Globus pallidus (tissue), 1 donor: ENCODE results near the gene EFL1.
A peak's percentile ranks its signal among the peaks of the same experiment; 100 is the strongest.

Experiments used
- DNase-seq: peaks from one replicate; pipeline ENCODE4 v3.0.0-alpha.2; 2015; ENCODE audit warnings: low spot score

Gene EFL1

DNA sequence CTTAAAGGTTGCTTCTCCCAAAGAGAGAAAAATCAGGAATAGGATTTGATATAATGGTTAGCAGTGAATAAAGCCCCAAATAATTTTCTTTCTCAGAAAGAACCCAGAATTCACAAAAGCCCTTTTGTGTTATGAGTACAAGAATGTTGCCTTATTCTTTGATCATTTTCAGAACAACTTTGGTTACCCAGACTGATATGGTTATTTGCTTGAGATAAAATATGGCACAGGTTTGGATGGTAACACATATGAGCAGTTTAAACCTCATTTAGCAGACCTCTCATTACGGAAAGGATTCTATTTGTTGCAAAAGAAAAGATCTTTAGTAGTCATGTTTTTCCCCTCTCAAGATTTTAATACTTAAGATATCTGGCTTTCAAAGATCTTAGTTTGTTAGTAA, 111.9 kb downstream of the EFL1 start:
- DNase-seq = no peak

DNA sequence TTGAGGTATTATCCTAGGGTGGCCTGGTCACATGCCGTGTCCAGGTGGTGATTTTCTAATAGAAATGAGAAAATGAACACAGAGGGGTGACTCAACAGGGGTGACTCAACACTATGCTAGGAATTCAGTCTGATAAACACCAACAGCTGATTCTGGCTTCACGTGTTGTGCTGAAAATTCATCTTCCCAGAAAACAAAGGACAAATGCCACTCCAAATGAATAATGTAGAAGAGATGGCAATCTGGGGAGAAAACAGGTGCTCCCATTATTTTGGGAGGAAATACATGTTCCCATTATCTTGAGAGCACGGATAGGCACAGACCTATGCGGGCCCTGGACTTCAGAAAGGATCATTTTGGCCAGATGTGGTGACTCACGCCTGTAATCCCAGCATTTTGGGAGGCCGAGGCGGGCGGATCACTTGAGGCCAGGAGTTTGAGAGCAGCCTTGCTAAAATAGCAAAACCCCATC, 115.5 kb downstream of the EFL1 start:
- DNase-seq = no peak

DNA sequence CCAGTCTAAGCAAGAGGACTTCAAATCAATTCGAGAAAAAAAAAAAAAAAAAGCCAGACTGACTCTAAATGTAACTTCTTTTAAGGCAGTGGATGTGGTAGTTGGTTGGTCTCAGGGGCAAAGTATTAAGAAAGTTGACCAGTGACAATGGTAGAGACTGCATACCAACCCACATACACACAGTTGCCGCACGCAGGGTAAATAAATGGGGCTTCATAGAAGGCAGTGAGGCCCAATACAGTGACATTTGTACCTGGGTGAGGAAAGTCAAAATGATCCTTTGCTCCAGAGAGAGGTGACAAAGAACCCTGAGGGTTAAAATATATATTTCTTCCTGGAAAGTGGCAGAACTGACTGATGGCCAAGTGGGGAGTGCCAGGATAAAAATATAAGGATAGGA, 116.0 kb downstream of the EFL1 start:
- no peak for DNase-seq

GRCh38 chr15:82143390-82144385, 118.8 kb downstream of the EFL1 start:
- no peak for DNase-seq

DNA sequence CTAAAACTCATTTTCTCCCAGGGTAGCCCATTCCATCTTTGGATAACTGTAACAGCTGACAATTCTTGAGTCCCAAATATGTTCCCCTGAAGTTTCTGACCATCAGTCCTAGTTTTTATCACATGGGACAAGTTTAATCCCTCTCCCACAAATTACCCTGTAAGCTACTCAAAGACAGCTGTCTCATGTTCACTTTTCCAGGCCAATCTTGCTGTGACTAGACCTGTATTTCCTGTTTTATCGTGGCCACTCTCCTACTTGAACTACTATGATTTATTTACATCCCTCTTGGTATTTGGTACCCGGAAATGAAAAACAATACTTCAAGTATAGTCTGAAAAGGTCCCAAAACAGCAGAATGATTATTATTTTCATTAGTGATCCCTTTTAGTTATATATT, 121.6 kb downstream of the EFL1 start:
- DNase-seq = no peak

DNA sequence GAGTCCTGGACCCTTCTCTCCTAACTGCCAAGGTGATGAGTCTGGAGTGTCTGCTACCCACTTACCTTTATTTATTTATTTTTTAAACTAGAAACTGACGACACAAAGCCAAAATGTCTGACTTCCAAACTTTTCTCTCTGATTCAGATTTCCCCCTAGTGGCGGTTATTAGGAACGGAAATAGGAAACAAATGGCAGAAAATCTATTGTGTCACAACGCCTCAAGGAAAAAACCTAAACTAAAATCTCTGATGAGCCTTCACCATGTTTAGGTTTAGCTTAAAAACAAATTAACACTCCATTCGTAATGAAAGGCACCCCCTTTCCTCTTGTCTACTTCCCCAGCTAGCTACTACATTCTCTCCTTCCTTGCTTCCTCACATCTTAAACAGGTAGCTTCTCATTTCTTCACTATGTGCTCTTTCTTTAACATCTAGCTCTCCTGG, 122.7 kb downstream of the EFL1 start:
- peak; percentile 48 for DNase-seq

GRCh38 chr15:82138306-82138705, 124.2 kb downstream of the EFL1 start:
- no peak for DNase-seq

- DNase-seq = no peak
These were observed 125.3 kb downstream of the EFL1 start for GRCh38 chr15:82137261-82137660.

DNA sequence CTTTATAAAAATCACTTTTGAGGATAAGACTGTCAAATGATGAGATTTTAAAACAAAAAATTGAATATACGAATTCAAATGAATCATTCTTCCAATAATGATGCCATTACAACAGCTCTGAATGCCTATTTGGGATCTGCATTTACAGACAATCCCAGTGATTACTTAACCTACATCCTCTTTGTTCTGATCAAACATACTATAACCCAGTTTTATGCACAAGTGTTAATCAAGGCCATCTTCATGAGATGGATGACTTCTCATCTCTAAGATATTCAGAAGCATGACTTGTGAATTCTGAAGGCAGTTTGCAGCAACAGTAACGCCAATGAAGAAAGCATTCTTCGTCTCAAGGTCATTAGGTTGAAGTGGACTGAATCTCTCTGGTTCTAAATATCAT, 126.4 kb downstream of the EFL1 start:
- no peak for DNase-seq

DNA sequence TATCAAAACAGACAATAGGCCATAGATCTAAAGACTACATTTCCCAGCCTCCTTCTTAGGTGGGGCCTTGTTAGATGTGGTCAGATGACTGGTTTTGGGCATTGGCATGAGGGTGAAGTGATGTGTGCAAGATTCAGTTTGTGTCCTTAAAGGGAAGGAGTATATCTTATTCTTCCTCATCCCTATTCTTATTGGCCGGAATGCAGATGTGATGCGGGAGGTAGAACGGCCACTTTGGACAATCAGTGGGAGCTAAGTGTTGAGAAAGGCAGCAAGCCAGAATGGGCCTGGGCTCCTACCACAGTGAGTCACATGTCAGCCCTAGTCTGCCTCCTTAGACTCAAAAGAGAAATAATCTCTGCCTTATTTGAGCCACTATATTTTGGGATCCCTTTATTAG, 126.9 kb downstream of the EFL1 start:
- DNase-seq = no peak

- DNase-seq = no peak
These were observed 128.1 kb downstream of the EFL1 start for GRCh38 chr15:82134461-82134860.

GRCh38 chr15:82133251-82133650, 129.3 kb downstream of the EFL1 start:
- DNase-seq = no peak

GRCh38 chr15:82132742-82133141, 129.8 kb downstream of the EFL1 start:
- DNase-seq = no peak

GRCh38 chr15:82132096-82132495, 130.4 kb downstream of the EFL1 start:
- DNase-seq = no peak

GRCh38 chr15:82130248-82130647, 132.3 kb downstream of the EFL1 start:
- no peak for DNase-seq

DNA sequence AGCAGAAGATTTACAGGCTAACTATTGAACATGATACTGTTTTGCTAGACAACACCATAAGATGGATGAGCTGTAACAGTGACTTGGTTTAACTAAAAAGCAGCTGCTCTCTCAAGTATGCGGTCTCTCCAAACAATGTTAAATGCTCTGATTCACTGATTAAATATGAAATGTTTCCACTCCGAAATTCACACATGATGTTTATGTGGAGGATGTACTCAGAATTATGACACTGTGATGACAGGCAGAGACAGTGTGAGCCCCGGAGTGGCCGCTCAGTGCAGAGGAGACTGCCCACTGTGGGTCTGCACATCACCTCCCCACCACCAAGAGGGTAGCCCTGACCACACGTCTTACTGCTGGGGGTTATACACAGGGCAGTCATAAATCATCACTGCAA, 132.8 kb downstream of the EFL1 start:
- no peak for DNase-seq

DNA sequence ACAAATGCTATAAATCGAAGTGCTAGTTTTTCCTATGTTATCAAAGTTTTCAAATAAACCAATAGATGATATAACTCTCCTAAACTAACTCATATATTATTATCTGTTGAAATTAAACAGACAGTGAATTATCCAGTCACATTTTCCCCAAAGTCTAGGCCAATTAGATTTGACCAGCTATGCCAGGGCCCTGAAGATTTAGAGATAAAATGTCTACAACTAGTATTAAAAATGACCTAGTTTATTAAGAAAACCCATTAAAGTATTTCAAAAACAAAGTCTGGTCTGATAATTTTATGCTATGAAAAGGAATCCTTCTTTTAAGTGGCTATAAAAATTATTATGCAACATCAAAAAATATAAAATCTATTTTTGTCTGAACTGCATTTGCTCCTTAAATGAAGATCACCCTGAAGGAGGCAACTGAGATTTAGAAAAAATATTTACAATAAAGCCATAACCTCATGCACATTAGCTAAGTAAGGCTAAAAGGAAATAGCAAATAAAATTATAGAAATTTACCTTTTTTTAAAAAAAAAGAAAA, 133.3 kb downstream of the EFL1 start:
- DNase-seq = no peak

- DNase-seq = no peak
These were observed 134.0 kb downstream of the EFL1 start for GRCh38 chr15:82128401-82129148.

GRCh38 chr15:82127581-82127980, 135.0 kb downstream of the EFL1 start:
- DNase-seq = no peak

- DNase-seq = no peak
These were observed 136.2 kb downstream of the EFL1 start for GRCh38 chr15:82126346-82126745.

DNA sequence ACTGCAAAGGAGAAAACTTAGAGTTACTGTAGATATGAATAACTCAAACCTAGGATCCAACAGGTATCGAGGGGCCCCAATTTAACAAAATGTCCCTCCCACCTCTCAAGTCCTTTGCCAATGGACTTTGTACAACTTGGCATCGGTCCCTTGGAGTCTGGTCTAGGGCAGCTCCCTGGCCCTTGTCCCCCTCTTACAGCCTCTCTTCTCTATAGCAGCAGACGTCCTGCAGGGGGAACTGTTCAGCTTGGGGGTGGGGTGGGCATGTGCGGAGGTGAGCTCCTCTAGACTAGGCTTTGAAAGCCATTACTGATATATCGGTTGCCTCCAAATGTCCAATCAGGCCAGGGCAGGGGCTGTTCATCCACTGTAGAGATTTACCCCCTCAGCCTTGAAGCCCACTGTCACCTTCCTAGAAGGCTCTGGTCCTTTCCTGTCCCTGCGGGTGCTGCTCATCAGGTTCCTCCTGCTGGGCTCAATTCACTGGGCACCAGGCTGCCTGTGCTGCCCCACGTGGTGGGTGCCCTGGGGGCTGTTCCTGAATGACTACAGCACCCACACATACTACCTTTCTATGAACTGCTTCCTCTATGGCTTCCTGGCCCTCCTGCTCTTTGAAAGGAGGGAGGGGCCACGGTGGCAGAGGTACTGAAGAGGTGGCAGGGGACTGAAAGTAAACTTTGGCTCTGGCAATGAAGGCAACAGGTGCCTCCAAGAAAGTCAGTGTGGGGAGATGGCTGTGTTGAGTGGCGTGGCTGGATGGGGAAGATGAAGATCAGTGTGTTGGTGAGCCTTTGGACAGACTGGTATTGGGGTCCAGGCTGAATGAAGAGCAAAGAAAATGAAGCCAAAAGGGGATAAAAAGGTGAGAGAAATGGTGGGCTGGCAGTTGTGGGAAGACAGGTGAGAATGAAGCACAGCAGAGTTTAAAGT, 137.9 kb downstream of the EFL1 start:
- DNase-seq = no peak
